Coronary artery (tissue), 2 donors: ENCODE data around the gene YRDC.

Experiments
- DNase-seq: peaks from one replicate; pipeline ENCODE4 v3.0.0-alpha.2; 2017; ENCODE audit warnings: low spot score
- H3K27ac ChIP-seq, 2 donors: fragments of 200-600 bp; sonication (generic); one replicate each; pipeline ENCODE4 v1.5.1; 2016 to 2019
- H3K4me3 ChIP-seq: fragments of 200-600 bp; sonication (generic); 2 replicates; pipeline ENCODE4 v1.5.1; 2016; ENCODE audit warnings: mild to moderate bottlenecking, moderate library complexity
- TF ChIP-seq, protein P1 (sequence below): fragments of 200-600 bp; sonication (generic); IDR thresholded peaks from one replicate; pipeline ENCODE4 v1.5.1; 2019; ENCODE audit warnings: antibody characterized with exemption

YRDC gene

DNA sequence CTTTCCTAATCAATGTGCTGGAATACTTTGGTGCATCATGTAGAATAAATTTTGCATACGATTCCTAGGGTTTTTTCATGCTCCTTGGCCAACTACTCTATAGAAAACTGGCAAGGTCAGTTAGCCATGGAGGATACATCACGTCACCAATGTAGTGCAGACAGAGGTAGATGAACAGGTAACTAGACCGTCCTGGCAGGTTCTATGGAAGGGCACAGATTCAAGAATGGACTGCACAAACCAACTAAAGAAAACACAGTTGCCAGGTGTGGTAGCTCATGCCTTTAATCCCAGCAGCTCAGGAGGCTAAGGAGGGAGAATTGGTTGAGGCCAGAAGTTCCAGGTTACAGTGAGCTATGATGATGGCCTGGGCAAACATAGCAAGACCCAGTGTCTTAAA is 41.5 kb upstream of the YRDC start:
- DNase-seq, result no peak
- TF ChIP-seq, protein P1, sequence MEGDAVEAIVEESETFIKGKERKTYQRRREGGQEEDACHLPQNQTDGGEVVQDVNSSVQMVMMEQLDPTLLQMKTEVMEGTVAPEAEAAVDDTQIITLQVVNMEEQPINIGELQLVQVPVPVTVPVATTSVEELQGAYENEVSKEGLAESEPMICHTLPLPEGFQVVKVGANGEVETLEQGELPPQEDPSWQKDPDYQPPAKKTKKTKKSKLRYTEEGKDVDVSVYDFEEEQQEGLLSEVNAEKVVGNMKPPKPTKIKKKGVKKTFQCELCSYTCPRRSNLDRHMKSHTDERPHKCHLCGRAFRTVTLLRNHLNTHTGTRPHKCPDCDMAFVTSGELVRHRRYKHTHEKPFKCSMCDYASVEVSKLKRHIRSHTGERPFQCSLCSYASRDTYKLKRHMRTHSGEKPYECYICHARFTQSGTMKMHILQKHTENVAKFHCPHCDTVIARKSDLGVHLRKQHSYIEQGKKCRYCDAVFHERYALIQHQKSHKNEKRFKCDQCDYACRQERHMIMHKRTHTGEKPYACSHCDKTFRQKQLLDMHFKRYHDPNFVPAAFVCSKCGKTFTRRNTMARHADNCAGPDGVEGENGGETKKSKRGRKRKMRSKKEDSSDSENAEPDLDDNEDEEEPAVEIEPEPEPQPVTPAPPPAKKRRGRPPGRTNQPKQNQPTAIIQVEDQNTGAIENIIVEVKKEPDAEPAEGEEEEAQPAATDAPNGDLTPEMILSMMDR, result no peak
- H3K27ac ChIP-seq, result no peak overlapping the region

GRCh38 chr1:37846647-37847339 is 38.8 kb upstream of the YRDC start:
- no peak for DNase-seq
- TF ChIP-seq, protein P1, result no peak
- Histone ChIP-seq H3K4me3 (no peak overlapping the region), H3K27ac (no peak overlapping the region)

More for the DNA sequence above, 41.5 kb upstream of the YRDC start:
- no peak overlapping the region for H3K4me3 ChIP-seq

DNA sequence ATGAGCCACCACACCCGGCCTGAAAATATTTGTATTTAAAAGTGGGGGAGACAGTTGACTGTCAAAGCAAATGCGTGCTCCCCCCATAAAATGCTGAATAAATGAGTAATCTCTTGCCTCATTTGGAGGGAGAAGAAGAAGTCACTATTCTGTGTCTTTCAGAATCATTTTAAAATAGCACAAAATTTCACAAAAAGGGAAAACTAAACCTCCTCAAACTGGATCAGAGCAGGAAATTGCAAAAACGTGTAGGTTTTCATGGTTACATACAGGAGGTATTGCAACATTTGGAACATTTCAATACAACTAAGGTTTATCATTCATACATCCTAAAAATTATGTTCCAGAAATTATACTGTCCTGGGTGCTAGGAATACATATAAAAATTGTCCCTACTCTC is 37.8 kb upstream of the YRDC start:
- DNase-seq, result no peak
- no peak overlapping the region for H3K4me3 ChIP-seq
- TF ChIP-seq, protein P1, result no peak
- H3K27ac ChIP-seq, result no peak overlapping the region

DNA sequence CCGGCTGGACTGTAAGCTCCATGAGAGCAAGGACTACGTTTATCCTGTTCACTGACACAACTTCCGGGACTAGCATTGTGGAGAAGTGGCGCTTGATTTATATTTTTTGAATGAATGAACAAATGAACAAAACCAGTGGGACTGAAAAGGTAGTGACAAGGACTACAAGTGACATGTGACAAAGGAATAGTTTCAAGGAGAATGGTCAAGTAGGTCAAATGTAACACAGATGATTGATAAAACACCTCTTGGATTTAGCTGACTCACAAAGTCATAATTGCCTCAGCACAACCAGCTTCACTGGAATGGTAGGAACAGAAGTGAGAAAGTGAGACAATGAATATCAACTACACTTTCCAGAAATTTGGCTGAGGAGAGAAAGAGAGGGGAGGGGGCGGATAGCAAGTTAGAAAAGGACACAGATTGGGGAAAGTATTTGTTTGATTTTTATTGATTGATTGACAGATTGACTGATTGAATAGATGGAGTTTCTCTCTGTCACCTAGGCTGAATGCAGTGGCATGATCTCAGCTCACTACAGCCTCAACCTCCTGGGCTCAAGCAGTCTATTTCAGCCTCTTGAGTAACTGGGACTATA is 37.1 kb upstream of the YRDC start:
- Histone ChIP-seq H3K27ac (no peak overlapping the region), H3K4me3 (no peak overlapping the region)
- TF ChIP-seq, protein P1, result no peak
- DNase-seq, result no peak

GRCh38 chr1:37844536-37844935 is 36.5 kb upstream of the YRDC start:
- Histone ChIP-seq H3K27ac (no peak overlapping the region), H3K4me3 (no peak overlapping the region)
- DNase-seq, result no peak
- TF ChIP-seq, protein P1, result no peak

DNA sequence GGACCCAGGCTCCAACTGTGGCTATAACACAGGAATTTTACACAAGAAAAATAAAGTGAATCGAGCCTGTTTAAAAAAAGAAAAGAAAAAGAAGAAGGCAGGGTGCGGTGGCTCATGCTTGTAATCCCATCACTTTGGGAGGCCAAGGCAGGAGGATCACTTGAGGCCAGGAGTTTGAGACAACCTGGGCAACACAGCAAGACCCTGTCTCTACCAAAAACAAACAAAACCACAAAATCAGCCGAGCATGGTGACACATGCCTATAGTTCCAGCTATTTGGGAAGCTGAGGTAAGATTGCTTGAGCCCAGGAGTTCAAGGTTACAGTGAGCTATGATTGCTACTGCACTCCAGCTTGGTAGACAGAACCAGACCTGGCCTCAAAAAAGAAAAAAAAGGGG is 33.6 kb upstream of the YRDC start:
- no peak overlapping the region for H3K27ac ChIP-seq
- TF ChIP-seq, protein P1, result no peak
- DNase-seq, result no peak
- no peak overlapping the region for H3K4me3 ChIP-seq

GRCh38 chr1:37840711-37841110 is 32.7 kb upstream of the YRDC start:
- no peak overlapping the region for H3K27ac ChIP-seq
- TF ChIP-seq, protein P1, result no peak
- DNase-seq, result no peak

More at GRCh38 chr1:37840711-37841110, 32.7 kb upstream of the YRDC start:
- no peak overlapping the region for H3K4me3 ChIP-seq
